HepG2 (cell line): ENCODE data around the gene ABHD1. TPM values are rescaled to one million over a fixed set of nuclear protein-coding genes. Genes with fewer than 3 reads are reported as not detected.

ENCODE experiments used
- DMTF1 ChIP-seq: sonication (generic); formaldehyde crosslinking; IDR thresholded peaks from 2 replicates; pipeline ENCODE4 v1.4.0; 2020; ENCODE audit warnings: mild to moderate bottlenecking, missing genetic modification reagents
- ETV6 ChIP-seq: sonication (generic); formaldehyde crosslinking; conservative IDR thresholded peaks from 2 replicates; pipeline ENCODE4 v1.4.0; 2020; ENCODE audit warnings: missing genetic modification reagents
- GATAD2A ChIP-seq: IDR thresholded peaks from 2 replicates; pipeline ENCODE4 v1.6.1; 2016
- IRF2 ChIP-seq: IDR thresholded peaks from 2 replicates; pipeline ENCODE4 v1.6.1; 2018; ENCODE audit warnings: missing genetic modification reagents, missing compliant biosample characterization
- ISL2 ChIP-seq: sonication (generic); formaldehyde crosslinking; IDR thresholded peaks from 2 replicates; pipeline ENCODE4 v1.5.0; 2020; ENCODE audit warnings: missing genetic modification reagents
- KDM5B ChIP-seq: sonication (generic); formaldehyde crosslinking; IDR thresholded peaks from 2 replicates; pipeline ENCODE4 v1.4.0; 2020; ENCODE audit warnings: missing genetic modification reagents, mild to moderate bottlenecking, borderline replicate concordance
- MATR3 ChIP-seq: sonication (generic); formaldehyde crosslinking; IDR thresholded peaks from 2 replicates; pipeline ENCODE4 v1.4.0; 2020; ENCODE audit warnings: missing genetic modification reagents
- NCOA2 ChIP-seq: sonication (generic); formaldehyde crosslinking; IDR thresholded peaks from 2 replicates; pipeline ENCODE4 v1.8.0; 2022; ENCODE audit warnings: inconsistent platforms
- NR2C2 ChIP-seq: sonication (generic); formaldehyde crosslinking; IDR thresholded peaks from 2 replicates; pipeline ENCODE4 v1.4.0; 2020; ENCODE audit warnings: missing genetic modification reagents, mild to moderate bottlenecking, moderate library complexity, borderline replicate concordance
- RNF219 ChIP-seq: sonication (generic); formaldehyde crosslinking; IDR thresholded peaks from 2 replicates; pipeline ENCODE4 v1.5.0; 2020; ENCODE audit warnings: mild to moderate bottlenecking, missing genetic modification reagents
- SMAD1 ChIP-seq: sonication (generic); formaldehyde crosslinking; IDR thresholded peaks from 2 replicates; pipeline ENCODE4 v1.4.0; 2020; ENCODE audit warnings: missing genetic modification reagents, low read depth, mild to moderate bottlenecking, borderline replicate concordance
- THAP8 ChIP-seq: sonication (generic); formaldehyde crosslinking; IDR thresholded peaks from 2 replicates; pipeline ENCODE4 v1.5.1; 2020; ENCODE audit warnings: missing genetic modification reagents, mild to moderate bottlenecking, borderline replicate concordance
- ZNF329 ChIP-seq: sonication (generic); formaldehyde crosslinking; IDR thresholded peaks from 2 replicates; pipeline ENCODE4 v1.9.0; 2021; ENCODE audit warnings: low read depth, mild to moderate bottlenecking, missing genetic modification reagents
- ZNF660 ChIP-seq: sonication (generic); formaldehyde crosslinking; IDR thresholded peaks from 2 replicates; pipeline ENCODE4 v1.5.1; 2020; ENCODE audit warnings: mild to moderate bottlenecking, low read depth, missing genetic modification reagents, borderline replicate concordance
- ZNF746 ChIP-seq: sonication (generic); formaldehyde crosslinking; IDR thresholded peaks from 2 replicates; pipeline ENCODE4 v1.8.0; 2022; ENCODE audit warnings: mild to moderate bottlenecking, missing genetic modification reagents
- ZNF773 ChIP-seq: sonication (generic); formaldehyde crosslinking; IDR thresholded peaks from 2 replicates; pipeline ENCODE4 v1.4.0; 2020; ENCODE audit warnings: missing genetic modification reagents, borderline replicate concordance
- polyA plus RNA-seq, 8 experiments: library from polyadenylated mRNA; depleted of rRNA in 3 of 8; stranded (reverse) in 7 of 8; unstranded in 1 of 8; fragments of >200 nt; fragmentation: Illumina TruSeq in 4 of 8; extraction: Trizol in 4 of 8; gene quantifications; 2 replicates each; pipeline versions ENCODE4 v1.2.1 to v1.2.3, GENCODE V29; 2011 to 2016; ENCODE audit warnings: low read depth in 4 of 8, missing spikeins in 1 of 8, mixed read lengths in 1 of 8; ENCODE audit not compliant: insufficient read depth in 1 of 8
- total RNA-seq, 5 experiments: library from RNA; depleted of rRNA; stranded (reverse); fragments of >200 nt; fragmentation: Illumina TruSeq; extraction: Trizol; gene quantifications; 2 replicates each; pipeline ENCODE4 v1.2.3, GENCODE V29; 2016; ENCODE audit warnings: low read depth in 1 of 5
- TF ChIP-seq, protein P1 (sequence below): sonication (generic); formaldehyde crosslinking; conservative IDR thresholded peaks from 2 replicates; pipeline ENCODE4 v1.8.0; 2022; ENCODE audit warnings: low read depth, missing genetic modification reagents
- TF ChIP-seq, protein P2 (sequence below): IDR thresholded peaks from 2 replicates; pipeline ENCODE4 v1.6.1; 2016; ENCODE audit warnings: mild to moderate bottlenecking, missing biosample characterization, missing genetic modification reagents
- TF ChIP-seq, protein P3 (sequence below): sonication (generic); formaldehyde crosslinking; IDR thresholded peaks from 2 replicates; pipeline ENCODE4 v1.4.0; 2020; ENCODE audit warnings: missing genetic modification reagents
- TF ChIP-seq, protein P4 (sequence below): IDR thresholded peaks from 2 replicates; pipeline ENCODE4 v1.6.1; 2016

The ABHD1 gene
- total and polyA plus RNA-seq, 2 of the 13 experiments (the other 11 are each of a cell fraction or from before 2014, with no cell fraction given), result 0.04 to 0.81 TPM

GRCh38 chr2:27092696-27093429 lies 30.8 kb upstream of the ABHD1 start (continued):
- no peak for TF ChIP-seq RNF219 (CRISPR knock-in tag)
- peak; percentile 11; the same call in 1 of the 2 replicates for TF ChIP-seq THAP8
- TF ChIP-seq, protein P1, sequence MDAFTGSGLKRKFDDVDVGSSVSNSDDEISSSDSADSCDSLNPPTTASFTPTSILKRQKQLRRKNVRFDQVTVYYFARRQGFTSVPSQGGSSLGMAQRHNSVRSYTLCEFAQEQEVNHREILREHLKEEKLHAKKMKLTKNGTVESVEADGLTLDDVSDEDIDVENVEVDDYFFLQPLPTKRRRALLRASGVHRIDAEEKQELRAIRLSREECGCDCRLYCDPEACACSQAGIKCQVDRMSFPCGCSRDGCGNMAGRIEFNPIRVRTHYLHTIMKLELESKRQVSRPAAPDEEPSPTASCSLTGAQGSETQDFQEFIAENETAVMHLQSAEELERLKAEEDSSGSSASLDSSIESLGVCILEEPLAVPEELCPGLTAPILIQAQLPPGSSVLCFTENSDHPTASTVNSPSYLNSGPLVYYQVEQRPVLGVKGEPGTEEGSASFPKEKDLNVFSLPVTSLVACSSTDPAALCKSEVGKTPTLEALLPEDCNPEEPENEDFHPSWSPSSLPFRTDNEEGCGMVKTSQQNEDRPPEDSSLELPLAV, result no peak
- TF ChIP-seq SMAD1 (CRISPR knock-in tag), result no peak
- TF ChIP-seq NR2C2 (CRISPR knock-in tag), result peak; percentile 97
- TF ChIP-seq IRF2 (CRISPR knock-in tag), result peak; percentile 82
- TF ChIP-seq ZNF329 (CRISPR knock-in tag), result no peak
- no peak for TF ChIP-seq MATR3 (CRISPR knock-in tag)
- TF ChIP-seq, protein P2, sequence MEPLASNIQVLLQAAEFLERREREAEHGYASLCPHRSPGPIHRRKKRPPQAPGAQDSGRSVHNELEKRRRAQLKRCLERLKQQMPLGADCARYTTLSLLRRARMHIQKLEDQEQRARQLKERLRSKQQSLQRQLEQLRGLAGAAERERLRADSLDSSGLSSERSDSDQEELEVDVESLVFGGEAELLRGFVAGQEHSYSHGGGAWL (CRISPR knock-in tag), result no peak
- TF ChIP-seq, protein P3, sequence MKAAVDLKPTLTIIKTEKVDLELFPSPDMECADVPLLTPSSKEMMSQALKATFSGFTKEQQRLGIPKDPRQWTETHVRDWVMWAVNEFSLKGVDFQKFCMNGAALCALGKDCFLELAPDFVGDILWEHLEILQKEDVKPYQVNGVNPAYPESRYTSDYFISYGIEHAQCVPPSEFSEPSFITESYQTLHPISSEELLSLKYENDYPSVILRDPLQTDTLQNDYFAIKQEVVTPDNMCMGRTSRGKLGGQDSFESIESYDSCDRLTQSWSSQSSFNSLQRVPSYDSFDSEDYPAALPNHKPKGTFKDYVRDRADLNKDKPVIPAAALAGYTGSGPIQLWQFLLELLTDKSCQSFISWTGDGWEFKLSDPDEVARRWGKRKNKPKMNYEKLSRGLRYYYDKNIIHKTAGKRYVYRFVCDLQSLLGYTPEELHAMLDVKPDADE (CRISPR knock-in tag), result no peak
- TF ChIP-seq KDM5B (CRISPR knock-in tag), result peak; percentile 49; the same call in 1 of the 2 replicates
- TF ChIP-seq, protein P4, sequence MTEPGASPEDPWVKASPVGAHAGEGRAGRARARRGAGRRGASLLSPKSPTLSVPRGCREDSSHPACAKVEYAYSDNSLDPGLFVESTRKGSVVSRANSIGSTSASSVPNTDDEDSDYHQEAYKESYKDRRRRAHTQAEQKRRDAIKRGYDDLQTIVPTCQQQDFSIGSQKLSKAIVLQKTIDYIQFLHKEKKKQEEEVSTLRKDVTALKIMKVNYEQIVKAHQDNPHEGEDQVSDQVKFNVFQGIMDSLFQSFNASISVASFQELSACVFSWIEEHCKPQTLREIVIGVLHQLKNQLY (CRISPR knock-in tag), result peak; percentile 95
- TF ChIP-seq ZNF746 (CRISPR knock-in tag), result peak; percentile 56; the same call in 1 of the 2 replicates
- peak; percentile 99 for TF ChIP-seq GATAD2A
- no peak for TF ChIP-seq ETV6 (CRISPR knock-in tag)
- 0 out of 2 replicates have a peak, but pooled peaks have one; percentile 35 for TF ChIP-seq DMTF1 (CRISPR knock-in tag)
- TF ChIP-seq NCOA2, result peak; percentile 80
- peak; percentile 83 for TF ChIP-seq ISL2 (CRISPR knock-in tag)
- TF ChIP-seq ZNF660 (CRISPR knock-in tag), result no peak
- TF ChIP-seq ZNF773, result no peak
